ENCODE data around the gene DSP. TPM values are rescaled to one million over a fixed set of nuclear protein-coding genes. Genes with fewer than 3 reads are reported as not detected.

The DSP gene
- total RNA-seq (2016; rRNA removed; fragmentation: Illumina TruSeq; extraction: Trizol): 89.8 and 133 TPM in 2 replicates
- total RNA-seq (2016; cell fraction: cytosol; rRNA removed; fragmentation: Illumina TruSeq; extraction: Trizol; ENCODE audit: low read depth): 7.1 and 8.3 TPM in 2 replicates
- 86.8 and 115 TPM in 2 replicates for total RNA-seq (2016; cell fraction: insoluble cytoplasmic fraction; rRNA removed; fragmentation: Illumina TruSeq; extraction: Trizol)
- total RNA-seq (2016; cell fraction: membrane; rRNA removed; fragmentation: Illumina TruSeq; extraction: Trizol): 25.8 and 26.4 TPM in 2 replicates
- total RNA-seq (2016; cell fraction: nucleus; rRNA removed; fragmentation: Illumina TruSeq; extraction: Trizol): 108 and 127 TPM in 2 replicates
- polyA plus RNA-seq (2011; rRNA removed): 101 and 117 TPM in 2 replicates
- polyA plus RNA-seq (2011; cell fraction: cytosol; rRNA removed): 90.6 and 111 TPM in 2 replicates
- 212 and 239 TPM in 2 replicates for polyA plus RNA-seq (2011; cell fraction: nucleus; rRNA removed)
- polyA plus RNA-seq (2012): 214 and 279 TPM in 2 replicates
- polyA plus RNA-seq (2016; cell fraction: cytosol; fragmentation: Illumina TruSeq; extraction: Trizol; ENCODE audit: low read depth): 1.6 and 1.8 TPM in 2 replicates
- 60.1 and 69.4 TPM in 2 replicates for polyA plus RNA-seq (2016; cell fraction: insoluble cytoplasmic fraction; fragmentation: Illumina TruSeq; extraction: Trizol; ENCODE audit: low read depth)
- 3.9 and 5.4 TPM in 2 replicates for polyA plus RNA-seq (2016; cell fraction: membrane; fragmentation: Illumina TruSeq; extraction: Trizol; ENCODE audit: low read depth)
- polyA plus RNA-seq (2016; cell fraction: nucleus; fragmentation: Illumina TruSeq; extraction: Trizol; ENCODE audit: insufficient read depth, low read depth): 79.3 and 87.4 TPM in 2 replicates
- polyA minus RNA-seq (2011; rRNA and poly(A)+ RNA removed; ENCODE audit: low replicate concordance): 21.3 and 192 TPM in 2 replicates
- polyA minus RNA-seq (2011; cell fraction: cytosol; rRNA and poly(A)+ RNA removed): 301 and 325 TPM in 2 replicates
- polyA minus RNA-seq (2011; cell fraction: nucleus; rRNA and poly(A)+ RNA removed): 412 and 443 TPM in 2 replicates
- Bru-seq, nascent RNA: percentile 98 among the genes with signal in this experiment
- BruChase-seq, experiment 1, labeled RNA remaining after a 6-hour chase: percentile 99 among the genes with signal in this experiment
- percentile 98 among the genes with signal in this experiment for BruChase-seq, experiment 2, labeled RNA remaining after a 2-hour chase
- long read RNA-seq, experiment 1, full-length matches to known transcripts: 5 of 126 reads
- long read RNA-seq, experiment 1, partial matches to known transcripts: 83 of 126 reads
- long read RNA-seq, experiment 1, other reads (novel, unspliced or antisense): 38 of 126 reads
- long read RNA-seq, experiment 2, full-length matches to known transcripts: 55 of 437 reads
- long read RNA-seq, experiment 2, partial matches to known transcripts: 361 of 437 reads
- long read RNA-seq, experiment 2, other reads (novel, unspliced or antisense): 21 of 437 reads

- no peak for FAIRE-seq
- no peak within 1 kb of the TSS for H2AFZ ChIP-seq (ENCODE audit: low read length)
- CTCF ChIA-PET (ENCODE audit: low intra/inter-chr PET ratio, low total read pairs): no interaction called here
- WGBS (ENCODE audit: low lambda C conversion rate): under 1% methylated on average over 47 of the region's 105 CpGs
- peak within 1 kb of the TSS; percentile 97 for H3K4me2 ChIP-seq (ENCODE audit: low read depth, low read length)
- H3K4me1 ChIP-seq (ENCODE audit: insufficient read depth, low read length): peaks cover 53% of the 10 kb centered on the region
- no peaks in the 10 kb centered on the region for H3K9me3 ChIP-seq (ENCODE audit: low read length)
- POLR2A ChIA-PET: interaction anchor here (0.6 to 2.7 kb wide), 32 partner anchors 8 to 228 kb away, joined by 3 to 54 read pairs (median 4); partner anchors contain the start of genes CAGE1, RIOK1 and SNRNP48
- H3K27ac ChIP-seq (ENCODE audit: extremely low read length, insufficient read depth, low read length): peak within 1 kb of the TSS; percentile 90
- TSS peak; percentile 60 for BruUV-seq (replicated peaks)
- ATAC-seq: peak; percentile 83
- intact Hi-C loops (cut with micrococcal nuclease; ENCODE audit: unreplicated experiment): loop anchor here (1.0 to 10.0 kb wide), 5 partner anchors 8 to 377 kb away; partner anchors contain the start of genes SNRNP48 and SSR1
- H3K4me3 ChIP-seq (replicated peaks in 1 of 3; ENCODE audit: insufficient read depth in 1 of 3, low read depth in 2 of 3, low read length in 3 of 3): peak within 1 kb of the TSS; percentile 94 to 100 (median 95)
- H4K20me1 ChIP-seq (ENCODE audit: insufficient read depth, low read length): peaks cover 15% of the 10 kb centered on the region
- DNase-seq (ENCODE audit: low spot score): peak; percentile 96
- in situ Hi-C loops (cut with HindIII; ENCODE audit: extremely low pct_ligation_motif_present, low pct_unique_long_range_greater_than_20kb): loop anchor here (5.0 kb wide), 1 partner anchor 109 kb away; no protein-coding TSS in a partner anchor
- peaks cover 0 to 10% of the 10 kb centered on the region in 2 experiments; a peak in 2 of 5 replicates for H3K36me3 ChIP-seq (replicated peaks in 1 of 2; ENCODE audit: control insufficient read depth in 1 of 2, insufficient read depth in 2 of 2, low read length in 2 of 2)
- H3K79me2 ChIP-seq (ENCODE audit: insufficient read depth, low read length): peaks cover 49% of the 10 kb centered on the region
- peaks cover 0 to 3% of the 10 kb centered on the region in 2 experiments; a peak in 1 of 5 replicates for H3K27me3 ChIP-seq (ENCODE audit: control insufficient read depth in 1 of 2, insufficient read depth in 2 of 2, low read length in 2 of 2)
- peak within 1 kb of the TSS; percentile 99 for H3K9ac ChIP-seq (ENCODE audit: insufficient read depth, low read depth, low read length)
- TF ChIP-seq XBP1 (CRISPR knock-in tag; IDR thresholded peaks at IDR 0.05): no peak
- no peak for TF ChIP-seq GABPA (IDR thresholded peaks at IDR 0.05; ENCODE audit: low read depth, low read length)
- peak; percentile 78 for TF ChIP-seq GABPA (CRISPR knock-in tag; IDR thresholded peaks at IDR 0.05; ENCODE audit: low read depth)
- TF ChIP-seq ZBTB10 (CRISPR knock-in tag; IDR thresholded peaks at IDR 0.05; ENCODE audit: borderline replicate concordance): peak; percentile 83; the same call in 1 of the 2 replicates
- peak; percentile 89 for TF ChIP-seq GABPB1 (CRISPR knock-in tag; IDR thresholded peaks at IDR 0.05)
- no peak for TF ChIP-seq ZNF484 (CRISPR knock-in tag; IDR thresholded peaks at IDR 0.05; ENCODE audit: borderline replicate concordance, low read depth)
- peak; percentile 86 for TF ChIP-seq MIER3 (CRISPR knock-in tag; IDR thresholded peaks at IDR 0.05; ENCODE audit: borderline replicate concordance)
- TF ChIP-seq ZNF704 (CRISPR knock-in tag; IDR thresholded peaks at IDR 0.05; ENCODE audit: borderline replicate concordance): peak; percentile 76; the same call in 1 of the 2 replicates
- no peak; the same call in 1 of the 2 replicates for TF ChIP-seq ZMYM3 (CRISPR knock-in tag; IDR thresholded peaks at IDR 0.05)
- TF ChIP-seq ZNF652 (CRISPR knock-in tag; IDR thresholded peaks at IDR 0.05; ENCODE audit: borderline replicate concordance, low read depth): no peak; the same call in 1 of the 2 replicates
- TF ChIP-seq RBM22 (optimal IDR thresholded peaks at IDR 0.05; ENCODE audit: low read length): no peak
These were observed at the start of gene DSP for GRCh38 chr6:7541175-7542064. DSP (plus strand) TSS chr6:7541671; CDS start chr6:7541916, 245 bp downstream.
